PC-3 (cell line): Measurements from ENCODE around the gene SERPIND1. TPM values are rescaled to one million over a fixed set of nuclear protein-coding genes. Genes with fewer than 3 reads are reported as not detected.

ENCODE experiments used
- ATAC-seq: fragments of 200-7000 bp; cut with Tn5 transposase; 2 replicates; pipeline ENCODE4 v1.9.1; 2020; ENCODE audit warnings: mild to moderate bottlenecking, moderate library complexity
- BruUV-seq: library from RNA; stranded (reverse); fragments of 400-500 nt; replicated peaks from 2 replicates; lab custom pipeline; 2021; lab: Mats Ljungman, UMichigan
- CTCF ChIA-PET: fragments of 300-600 bp; sonication (Branson Sonifier 250); formaldehyde crosslinking; loops from one replicate; lab custom pipeline; 2022; ENCODE audit warnings: antibody characterized with exemption; lab: Charles Lee
- POLR2A ChIA-PET: fragments of 300-600 bp; sonication (Branson Sonifier 250); formaldehyde crosslinking; loops from one replicate; lab custom pipeline; 2022; ENCODE audit warnings: antibody characterized with exemption; ENCODE audit not compliant: unreplicated experiment; lab: Charles Lee
- DNase-seq: peaks from one replicate; pipeline ENCODE4 v3.0.0-alpha.2; 2015
- H2AFZ ChIP-seq: fragments of 300-600 bp; sonication (generic); 2 replicates; pipeline ENCODE4 v1.6.0; 2016; ENCODE audit warnings: antibody characterized with exemption, low read length
- H3F3A ChIP-seq: fragments of 300-600 bp; sonication (generic); one replicate; pipeline ENCODE4 v1.6.0; 2017; ENCODE audit warnings: antibody characterized with exemption, low read length, control low read depth, mild to moderate bottlenecking; ENCODE audit not compliant: unreplicated experiment
- H3K27ac ChIP-seq: fragments of 300-600 bp; sonication (generic); 2 replicates; pipeline ENCODE4 v1.5.1; 2016; ENCODE audit warnings: mild to moderate bottlenecking, low read length
- H3K27me3 ChIP-seq: fragments of 300-600 bp; sonication (generic); 2 replicates; pipeline ENCODE4 v1.6.1; 2016; ENCODE audit warnings: low read length, mixed read lengths
- H3K36me3 ChIP-seq: fragments of 300-600 bp; sonication (generic); 2 replicates; pipeline ENCODE4 v1.6.1; 2016; ENCODE audit warnings: low read depth, mixed run types, low read length, mixed read lengths
- H3K4me1 ChIP-seq: fragments of 300-600 bp; sonication (generic); 2 replicates; pipeline ENCODE4 v1.5.1; 2016; ENCODE audit warnings: low read length; ENCODE audit not compliant: insufficient read depth
- H3K4me2 ChIP-seq: fragments of 300-600 bp; sonication (generic); 2 replicates; pipeline ENCODE4 v1.6.0; 2016; ENCODE audit warnings: low read length
- H3K4me3 ChIP-seq: fragments of 300-600 bp; sonication (generic); 2 replicates; pipeline ENCODE4 v1.5.1; 2016; ENCODE audit warnings: mild to moderate bottlenecking, low read length, mixed read lengths
- H3K79me2 ChIP-seq: fragments of 300-600 bp; sonication (generic); 2 replicates; pipeline ENCODE4 v1.6.1; 2017; ENCODE audit warnings: low read length, mixed read lengths
- H3K9ac ChIP-seq: fragments of 300-600 bp; sonication (generic); 2 replicates; pipeline ENCODE4 v1.6.0; 2016; ENCODE audit warnings: mild to moderate bottlenecking, low read length
- H3K9me2 ChIP-seq: fragments of 300-600 bp; sonication (generic); replicated peaks from 2 replicates; pipeline ENCODE4 v1.6.1; 2016; ENCODE audit warnings: mixed run types, low read length, mixed read lengths
- H3K9me3 ChIP-seq: fragments of 300-600 bp; sonication (generic); 2 replicates; pipeline ENCODE4 v1.6.1; 2016; ENCODE audit warnings: low read length, mixed read lengths
- H4K20me1 ChIP-seq: fragments of 300-600 bp; sonication (generic); 2 replicates; pipeline ENCODE4 v1.6.1; 2016; ENCODE audit warnings: low read length, mixed read lengths
- EZH2 ChIP-seq: fragments of 300-600 bp; sonication (generic); IDR thresholded peaks from one replicate; pipeline ENCODE4 v1.6.1; 2017; ENCODE audit warnings: antibody characterized with exemption, mild to moderate bottlenecking, low read length; ENCODE audit not compliant: unreplicated experiment
- EZH2phosphoT487 ChIP-seq: fragments of 300-600 bp; sonication (generic); IDR thresholded peaks from 2 replicates; pipeline ENCODE4 v1.6.1; 2018; ENCODE audit warnings: mild to moderate bottlenecking, antibody characterized with exemption, low read length, borderline replicate concordance
- intact Hi-C: fragments of 100-400 bp; cut with micrococcal nuclease; formaldehyde crosslinking; loops from 2 replicates; pipeline ENCODE4 v1.9.0; 2023
- total RNA-seq: library from RNA; depleted of rRNA; stranded (reverse); fragments of >200 nt; gene quantifications from 2 replicates; pipeline ENCODE4 v1.2.3, GENCODE V29; 2014
- TF ChIP-seq, protein P1 (sequence below): fragments of 300-600 bp; sonication (generic); conservative IDR thresholded peaks from 2 replicates; pipeline ENCODE4 v1.5.1; 2017; ENCODE audit warnings: antibody characterized with exemption, low read depth, mild to moderate bottlenecking, low read length

SERPIND1 gene
- total RNA-seq, 1 experiment from 2014 or later, result 2.9 TPM

DNA sequence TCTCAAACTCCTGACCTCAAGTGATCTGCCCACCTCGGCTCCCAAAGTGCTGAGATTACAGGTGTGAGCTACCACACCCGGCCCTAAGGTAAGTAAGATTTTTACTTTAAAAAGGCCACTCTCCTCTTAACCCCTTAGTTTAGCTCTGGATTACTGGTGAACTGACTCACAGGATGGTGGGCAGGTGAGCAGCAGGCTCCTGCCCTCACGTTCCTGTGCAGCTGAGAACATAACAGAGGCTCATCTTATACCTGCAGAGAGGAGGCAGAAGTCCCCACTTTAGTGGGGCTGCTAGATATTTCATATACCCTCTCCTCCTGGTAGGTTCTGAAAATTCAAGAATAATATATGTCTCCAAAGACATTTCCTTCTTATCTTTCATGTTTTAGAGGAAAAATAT is 17.1 kb upstream of the SERPIND1 start:
- no peak for TF ChIP-seq EZH2
- TF ChIP-seq, protein P1, sequence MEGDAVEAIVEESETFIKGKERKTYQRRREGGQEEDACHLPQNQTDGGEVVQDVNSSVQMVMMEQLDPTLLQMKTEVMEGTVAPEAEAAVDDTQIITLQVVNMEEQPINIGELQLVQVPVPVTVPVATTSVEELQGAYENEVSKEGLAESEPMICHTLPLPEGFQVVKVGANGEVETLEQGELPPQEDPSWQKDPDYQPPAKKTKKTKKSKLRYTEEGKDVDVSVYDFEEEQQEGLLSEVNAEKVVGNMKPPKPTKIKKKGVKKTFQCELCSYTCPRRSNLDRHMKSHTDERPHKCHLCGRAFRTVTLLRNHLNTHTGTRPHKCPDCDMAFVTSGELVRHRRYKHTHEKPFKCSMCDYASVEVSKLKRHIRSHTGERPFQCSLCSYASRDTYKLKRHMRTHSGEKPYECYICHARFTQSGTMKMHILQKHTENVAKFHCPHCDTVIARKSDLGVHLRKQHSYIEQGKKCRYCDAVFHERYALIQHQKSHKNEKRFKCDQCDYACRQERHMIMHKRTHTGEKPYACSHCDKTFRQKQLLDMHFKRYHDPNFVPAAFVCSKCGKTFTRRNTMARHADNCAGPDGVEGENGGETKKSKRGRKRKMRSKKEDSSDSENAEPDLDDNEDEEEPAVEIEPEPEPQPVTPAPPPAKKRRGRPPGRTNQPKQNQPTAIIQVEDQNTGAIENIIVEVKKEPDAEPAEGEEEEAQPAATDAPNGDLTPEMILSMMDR, result no peak
- no peak for TF ChIP-seq EZH2phosphoT487
- ChIA-PET CTCF (interaction anchor here (0.5 kb wide), 1 partner anchor 339 kb away, joined by 14 read pairs; no protein-coding TSS in a partner anchor), POLR2A (no interaction called here)
- Histone ChIP-seq H2AFZ (no peak overlapping the region), H4K20me1 (no peaks in the 10 kb centered on the region), H3K9me3 (no peaks in the 10 kb centered on the region), H3K36me3 (no peaks in the 10 kb centered on the region; the same call in 1 of the 2 replicates), H3F3A (no peaks in the 10 kb centered on the region), H3K4me2 (no peak overlapping the region), H3K9ac (no peak overlapping the region), H3K27me3 (no peaks in the 10 kb centered on the region), H3K27ac (no peak overlapping the region), H3K4me1 (no peaks in the 10 kb centered on the region), H3K4me3 (no peak overlapping the region), H3K79me2 (no peaks in the 10 kb centered on the region), H3K9me2 (no peaks in the 10 kb centered on the region)
- no TSS peak for BruUV-seq
- intact Hi-C loops, result no loop called here
- DNase-seq (no peak), ATAC-seq (no peak)

DNA sequence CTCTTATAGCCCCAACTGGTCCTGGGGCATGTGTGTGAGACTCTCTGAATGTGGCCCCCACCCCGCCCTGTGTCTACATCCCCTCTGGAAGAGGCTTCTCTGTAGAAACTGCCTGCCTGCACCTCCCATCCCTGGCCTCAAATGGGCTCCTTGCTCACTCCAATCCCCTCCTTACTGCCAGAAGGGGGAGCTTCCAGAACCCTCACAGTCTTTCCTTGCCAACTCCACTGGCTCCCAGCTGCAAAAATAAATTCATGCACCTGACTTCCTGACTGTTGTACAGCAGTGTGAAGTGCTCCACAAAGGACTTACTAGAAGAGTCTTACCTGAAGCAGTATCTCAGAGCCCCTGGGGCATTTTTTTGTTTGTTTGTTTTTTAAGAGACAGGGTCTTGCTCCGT is 15.2 kb upstream of the SERPIND1 start:
- ChIA-PET CTCF (no interaction called here), POLR2A (no interaction called here)
- no peaks in the 10 kb centered on the region for H3K79me2 ChIP-seq
- intact Hi-C loops, result no loop called here
- no peak overlapping the region for H3K9ac ChIP-seq
- no peaks in the 10 kb centered on the region for H3F3A ChIP-seq
- no peak overlapping the region for H3K27ac ChIP-seq
- H3K4me2 ChIP-seq, result no peak overlapping the region
- no peak overlapping the region for H3K4me3 ChIP-seq
- no peaks in the 10 kb centered on the region for H3K9me3 ChIP-seq
- ATAC-seq (peak; percentile 46; the same call in 1 of the 2 replicates), DNase-seq (no peak)
- H3K9me2 ChIP-seq, result no peaks in the 10 kb centered on the region
- H3K27me3 ChIP-seq, result no peaks in the 10 kb centered on the region
- BruUV-seq, result no TSS peak
- TF ChIP-seq, protein P1, result peak; percentile 35; the same call in 1 of the 2 replicates
- TF ChIP-seq EZH2, result no peak
- no peaks in the 10 kb centered on the region for H4K20me1 ChIP-seq
- H3K36me3 ChIP-seq, result no peaks in the 10 kb centered on the region; the same call in 1 of the 2 replicates
- no peaks in the 10 kb centered on the region for H3K4me1 ChIP-seq
- H2AFZ ChIP-seq, result no peak overlapping the region

DNA sequence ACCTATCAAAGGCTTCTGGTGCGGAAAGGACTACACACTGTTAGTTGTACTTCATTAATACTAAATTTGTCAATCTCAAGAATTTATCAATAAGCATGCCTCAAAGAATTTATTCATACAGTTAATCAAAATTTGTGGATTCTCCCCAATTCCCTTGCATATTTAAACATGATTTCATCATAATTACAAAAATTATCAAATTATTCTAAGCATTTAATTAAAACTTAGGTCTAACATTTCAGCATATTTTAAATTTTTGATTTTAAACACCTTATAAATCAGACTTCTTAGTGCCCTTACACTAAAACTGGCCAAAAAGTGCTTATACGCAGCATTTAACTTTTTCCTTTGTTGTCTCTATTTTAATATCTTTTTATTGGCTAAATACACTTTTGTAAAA is 13.8 kb upstream of the SERPIND1 start:
- H3K9me2 ChIP-seq, result no peaks in the 10 kb centered on the region
- no peaks in the 10 kb centered on the region for H3F3A ChIP-seq
- no peaks in the 10 kb centered on the region for H4K20me1 ChIP-seq
- H3K9me3 ChIP-seq, result no peaks in the 10 kb centered on the region
- H3K79me2 ChIP-seq, result no peaks in the 10 kb centered on the region
- TF ChIP-seq, protein P1, result no peak
- no peak for TF ChIP-seq EZH2
- TF ChIP-seq EZH2phosphoT487, result no peak
- ChIA-PET CTCF (no interaction called here), POLR2A (no interaction called here)
- H3K27ac ChIP-seq, result no peak overlapping the region
- BruUV-seq, result no TSS peak
- H3K4me2 ChIP-seq, result no peak overlapping the region
- H3K36me3 ChIP-seq, result peaks cover 4% of the 10 kb centered on the region; the same call in 1 of the 2 replicates
- intact Hi-C loops, result no loop called here
- H3K27me3 ChIP-seq, result no peaks in the 10 kb centered on the region
- H3K9ac ChIP-seq, result no peak overlapping the region
- DNase-seq (no peak), ATAC-seq (no peak)
- H3K4me1 ChIP-seq, result no peaks in the 10 kb centered on the region
- H3K4me3 ChIP-seq, result no peak overlapping the region
- no peak overlapping the region for H2AFZ ChIP-seq
